CD4-positive, alpha-beta T cell (primary cell): ENCODE measurements around the gene CDT1. TPM values are rescaled to one million over a fixed set of nuclear protein-coding genes. Genes with fewer than 3 reads are reported as not detected.

ENCODE experiments used
- ATAC-seq: fragments of 200-7000 bp; cut with Tn5 transposase; one replicate; pipeline ENCODE4 v1.10.0; 2022; ENCODE audit warnings: mild to moderate bottlenecking; ENCODE audit not compliant: poor library complexity
- CTCF ChIA-PET: fragments of 350-600 bp; sonication (Branson Sonifier 250); formaldehyde crosslinking; loops from one replicate; lab custom pipeline; 2021; ENCODE audit warnings: antibody characterized with exemption, inconsistent platforms; lab: Charles Lee
- POLR2A ChIA-PET: fragments of 350-600 bp; sonication (Branson Sonifier 250); formaldehyde crosslinking; loops from one replicate; lab custom pipeline; 2021; ENCODE audit warnings: antibody characterized with exemption, inconsistent platforms; lab: Charles Lee
- DNase-seq, 14 experiments: peaks; one replicate each; pipeline ENCODE4 v3.0.0-alpha.2; 2013 to 2020; ENCODE audit warnings: mixed read lengths in 2 of 14
- H3K27ac ChIP-seq, 2 donors: one replicate each; pipeline versions ENCODE4 v1.5.1 to v1.7.0; 2013; ENCODE audit warnings: low read length in 2 of 2, low read depth in 1 of 2, mild to moderate bottlenecking in 1 of 2
- H3K27me3 ChIP-seq, 2 experiments: 1 replicate in 1 of 2; 2 replicates in 1 of 2; pipeline versions ENCODE4 v1.6.1 to v1.7.0; 2013; ENCODE audit warnings: low read length in 2 of 2, control low read depth in 1 of 2, mild to moderate bottlenecking in 1 of 2, moderate library complexity in 1 of 2; ENCODE audit not compliant: insufficient read depth in 2 of 2, control insufficient read depth in 1 of 2
- H3K36me3 ChIP-seq: one replicate; pipeline ENCODE4 v1.6.1; 2013; ENCODE audit warnings: low read length, control low read depth; ENCODE audit not compliant: insufficient read depth
- H3K4me1 ChIP-seq: one replicate; pipeline ENCODE4 v1.6.1; 2013; ENCODE audit warnings: low read length, control low read depth; ENCODE audit not compliant: insufficient read depth
- H3K4me3 ChIP-seq: one replicate; pipeline ENCODE4 v1.5.1; 2013; ENCODE audit warnings: mild to moderate bottlenecking, low read length, moderate library complexity
- H3K9me3 ChIP-seq, 2 experiments: 1 replicate in 1 of 2; 2 replicates in 1 of 2; pipeline versions ENCODE4 v1.6.1 to v1.7.0; 2013; ENCODE audit warnings: low read length in 2 of 2, mild to moderate bottlenecking in 2 of 2, control low read depth in 1 of 2, moderate library complexity in 1 of 2; ENCODE audit not compliant: control insufficient read depth in 1 of 2, insufficient read depth in 1 of 2
- H3K27ac Mint-ChIP-seq: one replicate; pipeline ENCODE4 v1.8.0; 2020; ENCODE audit warnings: mixed read lengths
- H3K27me3 Mint-ChIP-seq: one replicate; pipeline ENCODE4 v1.8.0; 2021; ENCODE audit warnings: mixed read lengths
- H3K36me3 Mint-ChIP-seq: one replicate; pipeline ENCODE4 v1.8.0; 2021; ENCODE audit warnings: low read depth, mixed read lengths
- H3K4me1 Mint-ChIP-seq: one replicate; pipeline ENCODE4 v1.8.0; 2021; ENCODE audit warnings: low read depth, mixed read lengths
- H3K4me3 Mint-ChIP-seq: one replicate; pipeline ENCODE4 v1.8.0; 2020; ENCODE audit warnings: mild to moderate bottlenecking, mixed read lengths
- H3K9me3 Mint-ChIP-seq: one replicate; pipeline ENCODE4 v1.8.0; 2020; ENCODE audit warnings: mixed read lengths
- intact Hi-C, 2 experiments: fragments of 100-400 bp; cut with DNase I in 1 of 2; cut with micrococcal nuclease in 1 of 2; formaldehyde crosslinking; loops; one replicate each; pipeline versions ENCODE4 v1.15.1 to v1.9.0; 2023 to 2025; cut with DNase I, micrococcal nuclease
- total RNA-seq, 174 experiments: library from RNA in 2 of 174; stranded (reverse) in 2 of 174; gene quantifications; one replicate each; pipeline ENCODE4 v1.2.3 and lab custom pipeline; 2021 to 2026
- TF ChIP-seq, protein P1 (sequence below): fragments of 200-600 bp; IDR thresholded peaks from one replicate; pipeline ENCODE4 v1.8.0; 2022; ENCODE audit warnings: antibody characterized with exemption, mild to moderate bottlenecking

Gene CDT1
- total RNA-seq, 2 experiments from 2014 or later: 0.47 to 1.0 TPM

DNA sequence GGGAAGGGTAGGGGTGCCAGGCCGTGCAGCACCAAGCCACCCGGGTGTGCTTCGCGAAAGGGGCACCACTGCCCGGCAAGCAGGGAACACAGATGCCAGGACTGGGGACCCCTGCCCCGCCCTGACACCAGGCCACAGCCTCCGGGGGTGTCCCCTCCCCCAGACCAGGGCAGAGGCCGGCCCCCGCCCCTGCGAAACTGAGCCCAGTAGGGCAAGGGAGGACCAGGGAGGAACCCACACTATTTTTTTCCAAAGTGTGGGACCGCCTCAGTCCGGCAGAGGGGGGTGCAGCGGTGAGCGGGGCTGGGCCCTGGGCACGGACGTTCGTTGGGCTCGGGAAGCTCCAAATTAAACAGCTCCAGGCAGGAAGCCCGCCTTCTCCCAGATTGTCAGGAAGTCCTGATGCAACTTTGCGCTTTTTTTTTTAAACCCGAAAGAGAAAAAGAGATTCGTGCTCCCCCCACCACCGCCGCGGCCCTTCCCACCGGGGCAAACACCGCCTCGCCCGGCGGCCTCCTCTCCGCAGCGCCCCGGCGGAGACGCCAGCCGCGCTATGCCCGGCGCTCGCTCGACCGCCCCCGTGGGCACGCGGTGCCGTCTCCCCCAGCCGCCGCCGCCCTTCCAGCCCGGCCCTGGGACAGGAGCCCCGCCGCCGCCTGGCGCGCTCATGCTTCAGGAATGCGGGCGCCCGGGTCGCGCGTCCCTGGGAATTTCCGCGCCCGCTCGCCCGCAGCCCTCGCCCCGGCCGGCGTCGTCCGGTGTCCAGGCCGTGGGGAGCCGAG lies 19.3 kb upstream of the CDT1 start:
- Histone ChIP-seq H3K27ac (peak overlapping the region; percentile 75 to 77), H3K4me3 (peak overlapping the region; percentile 63), H3K36me3 (no peaks in the 10 kb centered on the region), H3K27me3 (no peaks in the 10 kb centered on the region), H3K4me1 (peaks cover 57% of the 10 kb centered on the region), H3K9me3 (no peaks in the 10 kb centered on the region)
- Mint-ChIP-seq H3K27me3 (no peaks in the 10 kb centered on the region), H3K9me3 (no peaks in the 10 kb centered on the region), H3K27ac (peak overlapping the region; percentile 89), H3K4me1 (peaks cover 47% of the 10 kb centered on the region), H3K36me3 (no peaks in the 10 kb centered on the region), H3K4me3 (peak overlapping the region; percentile 89)
- no peak for ATAC-seq
- intact Hi-C loops: no loop called here
- TF ChIP-seq, protein P1, sequence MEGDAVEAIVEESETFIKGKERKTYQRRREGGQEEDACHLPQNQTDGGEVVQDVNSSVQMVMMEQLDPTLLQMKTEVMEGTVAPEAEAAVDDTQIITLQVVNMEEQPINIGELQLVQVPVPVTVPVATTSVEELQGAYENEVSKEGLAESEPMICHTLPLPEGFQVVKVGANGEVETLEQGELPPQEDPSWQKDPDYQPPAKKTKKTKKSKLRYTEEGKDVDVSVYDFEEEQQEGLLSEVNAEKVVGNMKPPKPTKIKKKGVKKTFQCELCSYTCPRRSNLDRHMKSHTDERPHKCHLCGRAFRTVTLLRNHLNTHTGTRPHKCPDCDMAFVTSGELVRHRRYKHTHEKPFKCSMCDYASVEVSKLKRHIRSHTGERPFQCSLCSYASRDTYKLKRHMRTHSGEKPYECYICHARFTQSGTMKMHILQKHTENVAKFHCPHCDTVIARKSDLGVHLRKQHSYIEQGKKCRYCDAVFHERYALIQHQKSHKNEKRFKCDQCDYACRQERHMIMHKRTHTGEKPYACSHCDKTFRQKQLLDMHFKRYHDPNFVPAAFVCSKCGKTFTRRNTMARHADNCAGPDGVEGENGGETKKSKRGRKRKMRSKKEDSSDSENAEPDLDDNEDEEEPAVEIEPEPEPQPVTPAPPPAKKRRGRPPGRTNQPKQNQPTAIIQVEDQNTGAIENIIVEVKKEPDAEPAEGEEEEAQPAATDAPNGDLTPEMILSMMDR: peak; percentile 40
- ChIA-PET POLR2A (interaction anchor here (0.6 to 5.9 kb wide), 6 partner anchors 8 to 433 kb away, joined by 3 to 39 read pairs (median 4); partner anchors contain the start of genes APRT and ZNF778), CTCF (interaction anchor here (1.0 to 7.0 kb wide), 2 partner anchors 10 to 47 kb away, joined by 4 to 58 read pairs; no protein-coding TSS in a partner anchor)
- peak in 6 of 14 experiments; percentile 36 to 75 (median 50) for DNase-seq

DNA sequence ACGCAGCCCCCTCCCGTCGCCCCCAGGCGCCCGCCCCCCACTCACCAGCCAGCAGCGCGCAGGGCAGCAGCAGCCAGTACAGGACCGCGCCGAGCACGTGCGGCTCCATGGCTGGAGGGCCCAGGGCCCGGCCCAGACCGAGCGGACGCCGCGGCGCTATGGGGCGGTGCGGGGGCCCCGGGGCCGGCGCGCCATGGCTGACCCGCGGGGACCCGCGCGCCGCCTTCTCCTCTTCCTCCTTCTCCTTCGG lies 18.8 kb upstream of the CDT1 start:
- H3K4me1 Mint-ChIP-seq: peaks cover 47% of the 10 kb centered on the region
- no peak overlapping the region for H3K27ac Mint-ChIP-seq
- H3K4me3 Mint-ChIP-seq: no peak overlapping the region
- Histone ChIP-seq H3K4me1 (peaks cover 57% of the 10 kb centered on the region), H3K9me3 (no peaks in the 10 kb centered on the region), H3K36me3 (no peaks in the 10 kb centered on the region), H3K4me3 (no peak overlapping the region), H3K27me3 (no peaks in the 10 kb centered on the region), H3K27ac (peak overlapping the region in 1 of 2 donors; percentile 75)
- intact Hi-C loops: loop anchor here (1.0 kb wide), 2 partner anchors 41 to 47 kb away; no protein-coding TSS in a partner anchor
- ATAC-seq (no peak), DNase-seq (no peak)
- TF ChIP-seq, protein P1: no peak
- CTCF ChIA-PET: interaction anchor here (1.0 to 7.0 kb wide), 2 partner anchors 10 to 48 kb away, joined by 4 to 58 read pairs; no protein-coding TSS in a partner anchor
- H3K36me3 Mint-ChIP-seq: no peaks in the 10 kb centered on the region
- POLR2A ChIA-PET: interaction anchor here (0.8 to 5.9 kb wide), 4 partner anchors 8 to 39 kb away, joined by 3 to 39 read pairs (median 8); partner anchors contain the start of genes APRT and CDT1
- H3K27me3 Mint-ChIP-seq: no peaks in the 10 kb centered on the region
- H3K9me3 Mint-ChIP-seq: no peaks in the 10 kb centered on the region

GRCh38 chr16:88785106-88785924 lies 18.3 kb upstream of the CDT1 start, which contains the start of gene PIEZO1:
Gene PIEZO1, minus strand, starts transcription at chr16:88785220. Its CDS starts 256 bp downstream, at chr16:88784964.
- Mint-ChIP-seq H3K9me3 (no peaks in the 10 kb centered on the region), H3K27me3 (no peaks in the 10 kb centered on the region), H3K36me3 (no peaks in the 10 kb centered on the region), H3K4me3 (peak within 1 kb of the TSS; percentile 89), H3K4me1 (peaks cover 47% of the 10 kb centered on the region), H3K27ac (peak within 1 kb of the TSS; percentile 55)
- DNase-seq: peak; percentile 73 to 94 (median 86)
- Histone ChIP-seq H3K4me1 (peaks cover 57% of the 10 kb centered on the region), H3K9me3 (no peaks in the 10 kb centered on the region), H3K27ac (peak within 1 kb of the TSS; percentile 75 to 77), H3K36me3 (no peaks in the 10 kb centered on the region), H3K4me3 (peak within 1 kb of the TSS; percentile 63), H3K27me3 (no peaks in the 10 kb centered on the region)
- TF ChIP-seq, protein P1: peak; percentile 98
- ATAC-seq: peak; percentile 50
- intact Hi-C loops: loop anchor here (1.0 kb wide), 2 partner anchors 42 to 48 kb away; no protein-coding TSS in a partner anchor
- ChIA-PET CTCF (interaction anchor here (0.9 kb wide), 1 partner anchor 48 kb away, joined by 4 read pairs; no protein-coding TSS in a partner anchor), POLR2A (interaction anchor here (0.6 to 5.9 kb wide), 4 partner anchors 18 to 48 kb away, joined by 4 to 39 read pairs (median 8); partner anchors contain the start of genes APRT and CDT1)
